GM19467 (cell line): Measurements from ENCODE around the gene SPAG6.

Experiments
- ATAC-seq: cut with Tn5 transposase; IDR thresholded peaks from one replicate; pipeline ENCODE4 v1.9.1; 2021; ENCODE audit warnings: mild to moderate bottlenecking, moderate library complexity; ENCODE audit not compliant: unreplicated experiment

Gene SPAG6

GRCh38 chr10:22321924-22322640, 23.2 kb upstream of the SPAG6 start:
- no peak for ATAC-seq

- no peak for ATAC-seq
These were observed 22.6 kb upstream of the SPAG6 start for GRCh38 chr10:22322641-22323160.

- ATAC-seq = no peak
These were observed 21.6 kb upstream of the SPAG6 start for GRCh38 chr10:22323538-22324305.

GRCh38 chr10:22324413-22324812, 20.9 kb upstream of the SPAG6 start:
- no peak for ATAC-seq

- ATAC-seq = no peak
These were observed 20.4 kb upstream of the SPAG6 start for GRCh38 chr10:22324893-22325271.

GRCh38 chr10:22325272-22326144, 19.8 kb upstream of the SPAG6 start:
- ATAC-seq = peak; percentile 45

GRCh38 chr10:22326145-22326702, 19.1 kb upstream of the SPAG6 start:
- no peak for ATAC-seq

- no peak for ATAC-seq
These were observed 16.1 kb upstream of the SPAG6 start for GRCh38 chr10:22329150-22329549.

- no peak for ATAC-seq
These were observed 13.1 kb upstream of the SPAG6 start for GRCh38 chr10:22332116-22332692.

GRCh38 chr10:22333167-22333974, 11.9 kb upstream of the SPAG6 start:
- ATAC-seq = no peak

GRCh38 chr10:22333975-22334282, 11.4 kb upstream of the SPAG6 start:
- no peak for ATAC-seq

GRCh38 chr10:22334414-22335172, 10.7 kb upstream of the SPAG6 start:
- ATAC-seq = no peak

- no peak for ATAC-seq
These were observed 9.9 kb upstream of the SPAG6 start for GRCh38 chr10:22335173-22335933.

- ATAC-seq = no peak
These were observed 7.0 kb upstream of the SPAG6 start for GRCh38 chr10:22338185-22338900.

- ATAC-seq = no peak
These were observed 6.4 kb upstream of the SPAG6 start for GRCh38 chr10:22338931-22339330.

GRCh38 chr10:22339761-22340328, 5.5 kb upstream of the SPAG6 start:
- no peak for ATAC-seq
